ENCODE results near the gene TRIM40. TPM values are rescaled to one million over a fixed set of nuclear protein-coding genes. Genes with fewer than 3 reads are reported as not detected.

The TRIM40 gene
- total RNA-seq, 1 donor from 2014 or later = not detected

GRCh38 chr6:30100585-30101443 lies 35.1 kb upstream of the TRIM40 start:
- POLR2A ChIA-PET = interaction anchor here (1.3 to 2.6 kb wide), 2 partner anchors 34 to 40 kb away, joined by 9 to 20 read pairs; partner anchors contain the start of genes POLR1H and PPP1R11
- TF ChIP-seq, protein P1, sequence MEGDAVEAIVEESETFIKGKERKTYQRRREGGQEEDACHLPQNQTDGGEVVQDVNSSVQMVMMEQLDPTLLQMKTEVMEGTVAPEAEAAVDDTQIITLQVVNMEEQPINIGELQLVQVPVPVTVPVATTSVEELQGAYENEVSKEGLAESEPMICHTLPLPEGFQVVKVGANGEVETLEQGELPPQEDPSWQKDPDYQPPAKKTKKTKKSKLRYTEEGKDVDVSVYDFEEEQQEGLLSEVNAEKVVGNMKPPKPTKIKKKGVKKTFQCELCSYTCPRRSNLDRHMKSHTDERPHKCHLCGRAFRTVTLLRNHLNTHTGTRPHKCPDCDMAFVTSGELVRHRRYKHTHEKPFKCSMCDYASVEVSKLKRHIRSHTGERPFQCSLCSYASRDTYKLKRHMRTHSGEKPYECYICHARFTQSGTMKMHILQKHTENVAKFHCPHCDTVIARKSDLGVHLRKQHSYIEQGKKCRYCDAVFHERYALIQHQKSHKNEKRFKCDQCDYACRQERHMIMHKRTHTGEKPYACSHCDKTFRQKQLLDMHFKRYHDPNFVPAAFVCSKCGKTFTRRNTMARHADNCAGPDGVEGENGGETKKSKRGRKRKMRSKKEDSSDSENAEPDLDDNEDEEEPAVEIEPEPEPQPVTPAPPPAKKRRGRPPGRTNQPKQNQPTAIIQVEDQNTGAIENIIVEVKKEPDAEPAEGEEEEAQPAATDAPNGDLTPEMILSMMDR (IDR thresholded peaks at IDR 0.05) = no peak
- Mint-ChIP-seq H3K4me1 (peaks cover 40% of the 10 kb centered on the region), H3K27me3 (peaks cover 54% of the 10 kb centered on the region), H3K36me3 (ENCODE audit: low read depth) (no peaks in the 10 kb centered on the region), H3K9me3 (no peaks in the 10 kb centered on the region), H3K27ac (no peak overlapping the region), H3K4me3 (peak overlapping the region; percentile 89)
- DNase-seq (peak; percentile 24), ATAC-seq (ENCODE audit: low read depth) (no peak)
- CTCF ChIA-PET = interaction anchor here (5.7 kb wide), 1 partner anchor 31 kb away, joined by 138 read pairs; no protein-coding TSS in a partner anchor
- intact Hi-C loops (cut with micrococcal nuclease) = loop anchor here (5.0 kb wide), 1 partner anchor 111 kb away; the partner anchor contains the start of gene TRIM26

DNA sequence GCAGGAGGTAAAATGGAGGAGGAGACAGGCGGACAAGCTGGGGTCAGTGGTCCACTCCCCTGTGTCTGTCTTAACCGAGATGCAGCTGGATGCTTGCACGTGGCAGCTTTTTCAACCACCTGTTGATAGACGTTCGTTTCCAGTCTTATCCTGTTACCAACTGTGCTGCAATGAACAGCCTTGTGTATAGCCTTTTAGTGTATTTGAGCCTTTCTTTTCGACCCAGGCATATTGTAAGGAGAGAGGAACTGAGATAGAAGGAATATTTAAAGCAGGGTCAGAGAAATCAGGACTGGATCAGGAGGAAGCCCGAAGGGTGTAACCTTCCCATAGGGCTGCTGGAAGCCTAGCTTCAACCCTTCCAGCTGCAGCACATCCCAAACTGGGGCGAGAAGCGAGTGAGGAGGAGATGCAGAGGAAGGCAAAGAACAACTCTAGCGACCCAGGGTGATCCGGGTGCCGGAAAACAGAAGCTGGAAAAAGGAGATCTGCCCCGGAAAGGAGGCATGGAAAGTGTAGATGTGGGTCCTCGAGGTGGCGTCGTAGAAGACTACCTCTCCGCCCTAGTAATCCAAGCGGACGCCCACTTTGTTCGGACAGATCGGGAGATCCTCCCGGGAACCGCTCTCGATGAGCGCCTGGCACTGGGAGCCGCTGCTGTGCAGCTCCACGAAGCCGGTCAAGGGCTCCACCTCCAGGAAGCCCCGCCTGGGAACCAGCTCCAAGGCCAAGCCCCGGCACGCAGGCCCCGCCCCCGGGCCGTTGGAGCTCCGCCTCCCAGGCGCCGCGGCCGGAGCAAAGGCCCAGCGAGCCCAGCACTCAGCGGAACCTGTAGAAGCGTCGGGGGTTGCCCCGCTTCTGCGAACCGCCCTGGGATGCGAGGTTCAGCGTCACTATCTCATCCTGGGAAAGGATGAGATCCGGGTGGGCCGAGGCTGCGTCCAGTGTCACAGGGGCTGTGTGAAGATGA lies 34.2 kb upstream of the TRIM40 start:
- peak; percentile 77 for DNase-seq
- Mint-ChIP-seq H3K27ac (peak overlapping the region; percentile 8), H3K27me3 (peaks cover 52% of the 10 kb centered on the region), H3K4me3 (peak overlapping the region; percentile 89), H3K36me3 (ENCODE audit: low read depth) (no peaks in the 10 kb centered on the region), H3K4me1 (peaks cover 40% of the 10 kb centered on the region), H3K9me3 (no peaks in the 10 kb centered on the region)
- peak; percentile 72 for ATAC-seq (ENCODE audit: low read depth)
- ChIA-PET POLR2A (interaction anchor here (0.6 to 2.6 kb wide), 3 partner anchors 35 to 112 kb away, joined by 3 to 20 read pairs (median 9); partner anchors contain the start of genes POLR1H, PPP1R11 and TRIM26), CTCF (interaction anchor here (0.7 to 5.7 kb wide), 4 partner anchors 11 to 113 kb away, joined by 3 to 138 read pairs (median 6); partner anchors contain the start of genes PPP1R11 and TRIM31)
- TF ChIP-seq, protein P1 (IDR thresholded peaks at IDR 0.05) = no peak
- intact Hi-C loops (cut with micrococcal nuclease) = loop anchor here (2.0 to 5.0 kb wide), 2 partner anchors 111 to 157 kb away; partner anchors contain the start of gene TRIM26

DNA sequence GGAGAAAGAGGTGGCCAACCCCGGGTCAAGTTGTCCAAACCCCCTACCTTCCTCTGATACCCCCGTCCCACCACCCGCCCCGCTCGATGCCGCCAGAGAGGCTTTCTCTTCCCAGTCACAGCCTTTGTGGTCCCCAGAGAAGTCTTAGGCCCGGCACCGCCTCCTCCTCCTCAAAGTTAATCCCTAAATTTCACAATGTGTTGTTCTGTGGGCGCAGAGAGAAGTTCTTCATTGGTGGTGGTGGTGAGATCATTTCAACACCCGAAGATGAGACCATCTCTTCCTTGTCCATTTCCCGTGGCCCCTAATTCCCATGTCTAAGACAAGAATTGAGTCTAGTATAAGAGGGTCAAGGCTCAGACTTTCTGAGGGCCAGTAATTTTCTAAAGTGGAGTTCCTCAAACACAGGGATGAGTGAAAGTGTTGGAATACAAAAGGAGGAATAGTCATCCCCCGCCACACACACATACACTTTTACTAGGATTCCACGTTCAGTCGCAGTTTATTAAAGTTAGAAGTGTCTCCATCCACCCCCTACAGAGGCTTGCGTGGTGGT lies 33.4 kb upstream of the TRIM40 start:
- intact Hi-C loops (cut with micrococcal nuclease) = loop anchor here (2.0 to 5.0 kb wide), 2 partner anchors 110 to 156 kb away; partner anchors contain the start of gene TRIM26
- TF ChIP-seq, protein P1 (IDR thresholded peaks at IDR 0.05) = no peak
- POLR2A ChIA-PET = interaction anchor here (1.3 to 2.6 kb wide), 3 partner anchors 28 to 41 kb away, joined by 5 to 20 read pairs (median 5); partner anchors contain the start of gene POLR1H
- CTCF ChIA-PET = interaction anchor here (0.7 to 5.7 kb wide), 14 partner anchors 8 to 364 kb away, joined by 3 to 138 read pairs (median 4); partner anchors contain the start of genes POLR1H and PPP1R11
- Mint-ChIP-seq H3K4me1 (peaks cover 40% of the 10 kb centered on the region), H3K27ac (peak overlapping the region; percentile 70), H3K4me3 (peak overlapping the region; percentile 89), H3K36me3 (ENCODE audit: low read depth) (no peaks in the 10 kb centered on the region), H3K9me3 (no peaks in the 10 kb centered on the region), H3K27me3 (peaks cover 46% of the 10 kb centered on the region)
- no peak for DNase-seq
- ATAC-seq (ENCODE audit: low read depth) = peak; percentile 12

DNA sequence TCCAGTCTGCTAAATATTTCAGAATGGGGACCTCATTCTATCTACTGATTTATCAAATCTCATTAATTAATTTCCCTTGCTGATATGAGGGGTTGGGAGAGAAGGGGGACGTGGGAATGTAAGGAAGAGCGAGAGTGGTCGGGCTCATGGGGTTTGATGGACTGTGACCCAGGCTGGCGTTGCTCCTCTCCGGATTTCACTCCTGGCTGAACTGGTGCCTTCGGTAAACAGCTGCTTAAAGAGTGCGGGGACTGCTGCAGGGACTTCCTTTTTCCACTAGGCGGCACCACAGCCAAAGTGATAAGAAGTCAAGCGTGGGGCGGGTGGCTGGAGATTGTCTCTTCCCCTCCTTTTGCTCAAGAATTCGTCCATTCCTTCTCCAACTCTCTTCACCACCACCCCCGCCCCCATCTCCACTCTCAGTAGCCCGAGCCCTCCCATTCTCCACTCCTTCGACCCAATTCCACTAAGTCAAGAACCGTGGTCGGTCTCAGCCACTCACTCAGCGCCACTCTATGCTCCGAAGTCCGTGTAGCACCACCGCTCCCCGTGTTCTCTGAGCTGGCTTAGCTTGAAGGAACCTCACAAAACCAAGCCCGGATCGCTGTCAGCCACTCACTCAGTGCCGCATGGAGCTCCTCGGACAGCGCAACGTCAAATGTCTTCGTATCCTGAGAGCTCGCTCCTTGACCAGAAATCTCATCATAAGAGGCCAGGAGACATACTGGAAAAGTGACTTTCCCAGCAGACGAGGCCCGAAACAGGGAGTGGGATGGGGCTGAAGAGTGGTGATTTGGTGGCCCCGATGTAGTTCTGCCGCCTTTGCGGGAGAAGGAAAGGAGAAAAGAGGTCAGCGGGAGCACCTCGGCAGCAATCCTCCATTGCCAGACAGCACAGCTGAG lies 32.7 kb upstream of the TRIM40 start:
- peak overlapping the region; percentile 70 for H3K27ac Mint-ChIP-seq
- H3K27me3 Mint-ChIP-seq = peaks cover 47% of the 10 kb centered on the region
- TF ChIP-seq, protein P1 (IDR thresholded peaks at IDR 0.05) = peak; percentile 41
- peaks cover 38% of the 10 kb centered on the region for H3K4me1 Mint-ChIP-seq
- H3K4me3 Mint-ChIP-seq = peak overlapping the region; percentile 89
- no peaks in the 10 kb centered on the region for H3K9me3 Mint-ChIP-seq
- POLR2A ChIA-PET = interaction anchor here (0.5 to 2.6 kb wide), 11 partner anchors 11 to 1941 kb away, joined by 3 to 20 read pairs (median 4); partner anchors contain the start of genes POLR1H and PPP1R11
- DNase-seq (peak; percentile 68), ATAC-seq (ENCODE audit: low read depth) (peak; percentile 83)
- H3K36me3 Mint-ChIP-seq (ENCODE audit: low read depth) = no peaks in the 10 kb centered on the region
- CTCF ChIA-PET = interaction anchor here (0.7 to 5.7 kb wide), 15 partner anchors 9 to 365 kb away, joined by 3 to 138 read pairs (median 4); partner anchors contain the start of genes POLR1H and PPP1R11
- intact Hi-C loops (cut with micrococcal nuclease) = loop anchor here (1.0 to 5.0 kb wide), 7 partner anchors 28 to 294 kb away; partner anchors contain the start of genes PPP1R11 and TRIM26
